ENCODE measurements around the gene MYL3.

DNA sequence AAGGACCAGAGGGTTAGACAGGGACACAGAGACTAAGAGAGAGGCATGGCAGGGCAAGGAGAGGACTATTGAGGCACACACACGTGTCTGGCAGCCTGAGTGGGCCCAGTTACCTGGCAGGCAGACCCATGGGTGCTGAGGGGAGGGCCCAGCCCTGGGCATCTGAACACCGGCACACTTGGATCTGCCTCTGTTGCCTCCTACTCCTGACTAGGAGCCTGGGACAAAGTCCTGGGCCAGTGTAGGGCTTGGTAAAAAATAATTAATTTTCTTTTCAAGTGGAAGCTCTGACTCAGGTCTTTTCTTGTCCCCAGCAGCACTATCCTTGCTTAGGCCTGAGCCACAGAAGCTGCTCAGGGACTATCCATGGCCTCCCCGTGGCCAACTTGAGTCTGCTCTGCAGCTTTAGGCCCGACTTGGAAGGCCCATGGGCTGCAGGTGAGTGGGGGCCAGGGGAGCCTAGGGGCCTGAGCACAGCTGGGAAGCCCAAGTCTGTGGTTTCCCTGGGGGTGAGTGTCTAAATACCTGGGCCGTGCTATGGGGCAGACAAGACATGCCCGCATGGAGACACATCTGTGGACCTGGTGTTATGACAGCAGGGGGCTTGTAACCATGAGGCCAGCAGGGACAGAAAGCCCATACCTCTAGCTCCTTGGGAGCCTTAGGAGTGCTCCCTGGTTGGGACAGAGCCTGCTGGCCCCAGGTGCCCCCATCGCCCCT, 14.3 kb upstream of the MYL3 start, which contains the start of gene PTH1R:
- no peak for TF ChIP-seq POLR2A (IDR thresholded peaks at IDR 0.05)
- TF ChIP-seq, protein P1, sequence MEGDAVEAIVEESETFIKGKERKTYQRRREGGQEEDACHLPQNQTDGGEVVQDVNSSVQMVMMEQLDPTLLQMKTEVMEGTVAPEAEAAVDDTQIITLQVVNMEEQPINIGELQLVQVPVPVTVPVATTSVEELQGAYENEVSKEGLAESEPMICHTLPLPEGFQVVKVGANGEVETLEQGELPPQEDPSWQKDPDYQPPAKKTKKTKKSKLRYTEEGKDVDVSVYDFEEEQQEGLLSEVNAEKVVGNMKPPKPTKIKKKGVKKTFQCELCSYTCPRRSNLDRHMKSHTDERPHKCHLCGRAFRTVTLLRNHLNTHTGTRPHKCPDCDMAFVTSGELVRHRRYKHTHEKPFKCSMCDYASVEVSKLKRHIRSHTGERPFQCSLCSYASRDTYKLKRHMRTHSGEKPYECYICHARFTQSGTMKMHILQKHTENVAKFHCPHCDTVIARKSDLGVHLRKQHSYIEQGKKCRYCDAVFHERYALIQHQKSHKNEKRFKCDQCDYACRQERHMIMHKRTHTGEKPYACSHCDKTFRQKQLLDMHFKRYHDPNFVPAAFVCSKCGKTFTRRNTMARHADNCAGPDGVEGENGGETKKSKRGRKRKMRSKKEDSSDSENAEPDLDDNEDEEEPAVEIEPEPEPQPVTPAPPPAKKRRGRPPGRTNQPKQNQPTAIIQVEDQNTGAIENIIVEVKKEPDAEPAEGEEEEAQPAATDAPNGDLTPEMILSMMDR (IDR thresholded peaks at IDR 0.05), result no peak
- no peak for TF ChIP-seq POLR2AphosphoS5 (IDR thresholded peaks at IDR 0.05)

Data from breast epithelium (tissue), 3 donors.